SK-N-SH treated with all-trans-retinoic acid at 6 μM for 48 hours (cell line): ENCODE results near the gene ADAMTS4.

Experiments used
- ARNTL ChIP-seq: fragments of 450-650 bp; formaldehyde crosslinking; IDR thresholded peaks from 2 replicates; pipeline ENCODE4 v1.5.0; 2020; ENCODE audit warnings: low read depth, mild to moderate bottlenecking, moderate library complexity, borderline replicate concordance
- OSR1 ChIP-seq: fragments of 250-450 bp; sonication (Bioruptor Pico); IDR thresholded peaks from 2 replicates; pipeline ENCODE4 v1.8.0; 2022; ENCODE audit warnings: moderate library complexity, mild to moderate bottlenecking, inconsistent platforms
- RARB ChIP-seq: fragments of 250-450 bp; sonication (Bioruptor Pico); IDR thresholded peaks from 2 replicates; pipeline ENCODE4 v1.8.0; 2021; ENCODE audit warnings: mild to moderate bottlenecking, moderate library complexity
- SNAI2 ChIP-seq: fragments of 250-450 bp; sonication (Bioruptor Pico); IDR thresholded peaks from 2 replicates; pipeline ENCODE4 v1.5.0; 2020; ENCODE audit warnings: mild to moderate bottlenecking, moderate library complexity
- TCF4 ChIP-seq: fragments of 250-450 bp; sonication (Bioruptor Pico); IDR thresholded peaks from 2 replicates; pipeline ENCODE4 v1.8.0; 2021; ENCODE audit warnings: mild to moderate bottlenecking, moderate library complexity, borderline replicate concordance
- ZC3H10 ChIP-seq: fragments of 250-450 bp; sonication (Bioruptor Pico); IDR thresholded peaks from 2 replicates; pipeline ENCODE4 v1.5.1; 2021; ENCODE audit warnings: mild to moderate bottlenecking, moderate library complexity
- ZFP3 ChIP-seq: fragments of 250-450 bp; sonication (Bioruptor Pico); IDR thresholded peaks from 2 replicates; pipeline ENCODE4 v1.5.0; 2020; ENCODE audit warnings: mild to moderate bottlenecking, moderate library complexity
- ZNF565 ChIP-seq: fragments of 450-650 bp; formaldehyde crosslinking; conservative IDR thresholded peaks from 2 replicates; pipeline ENCODE4 v1.5.0; 2020; ENCODE audit warnings: low read depth, mild to moderate bottlenecking, moderate library complexity
- ZNF8 ChIP-seq: fragments of 450-650 bp; formaldehyde crosslinking; IDR thresholded peaks from 2 replicates; pipeline ENCODE4 v1.5.0; 2020; ENCODE audit warnings: mild to moderate bottlenecking, moderate library complexity
- TF ChIP-seq, protein P1 (sequence below): fragments of 250-450 bp; sonication (Bioruptor Pico); IDR thresholded peaks from 2 replicates; pipeline ENCODE4 v1.8.0; 2020; ENCODE audit warnings: mild to moderate bottlenecking, moderate library complexity, borderline replicate concordance

- TF ChIP-seq, protein P1, sequence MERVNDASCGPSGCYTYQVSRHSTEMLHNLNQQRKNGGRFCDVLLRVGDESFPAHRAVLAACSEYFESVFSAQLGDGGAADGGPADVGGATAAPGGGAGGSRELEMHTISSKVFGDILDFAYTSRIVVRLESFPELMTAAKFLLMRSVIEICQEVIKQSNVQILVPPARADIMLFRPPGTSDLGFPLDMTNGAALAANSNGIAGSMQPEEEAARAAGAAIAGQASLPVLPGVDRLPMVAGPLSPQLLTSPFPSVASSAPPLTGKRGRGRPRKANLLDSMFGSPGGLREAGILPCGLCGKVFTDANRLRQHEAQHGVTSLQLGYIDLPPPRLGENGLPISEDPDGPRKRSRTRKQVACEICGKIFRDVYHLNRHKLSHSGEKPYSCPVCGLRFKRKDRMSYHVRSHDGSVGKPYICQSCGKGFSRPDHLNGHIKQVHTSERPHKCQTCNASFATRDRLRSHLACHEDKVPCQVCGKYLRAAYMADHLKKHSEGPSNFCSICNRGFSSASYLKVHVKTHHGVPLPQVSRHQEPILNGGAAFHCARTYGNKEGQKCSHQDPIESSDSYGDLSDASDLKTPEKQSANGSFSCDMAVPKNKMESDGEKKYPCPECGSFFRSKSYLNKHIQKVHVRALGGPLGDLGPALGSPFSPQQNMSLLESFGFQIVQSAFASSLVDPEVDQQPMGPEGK (CRISPR knock-in tag): no peak
- TF ChIP-seq ZFP3 (CRISPR knock-in tag) (no peak), TCF4 (no peak), ZNF8 (CRISPR knock-in tag) (no peak), OSR1 (no peak), ARNTL (CRISPR knock-in tag) (no peak), ZC3H10 (CRISPR knock-in tag) (no peak), SNAI2 (CRISPR knock-in tag) (no peak), ZNF565 (CRISPR knock-in tag) (no peak), RARB (CRISPR knock-in tag) (no peak)
Measured at GRCh38 chr1:161200421-161200991, 1.7 kb upstream of the ADAMTS4 start.
